GM10266 (cell line): Measurements from ENCODE around the gene CCR9.
"Not testable (repeated sequence)": the region's sequence is repeated elsewhere in the genome, so short reads cannot be mapped to it uniquely, and the experiment has no call there.

Source experiments
- DNase-seq: peaks from one replicate; pipeline ENCODE4 v3.0.0; 2012; ENCODE audit errors: extremely low spot score
- TF ChIP-seq, protein P1 (sequence below): IDR thresholded peaks from 2 replicates; pipeline ENCODE4 v1.5.1; 2012; ENCODE audit warnings: mild to moderate bottlenecking, low read depth; ENCODE audit not compliant: control insufficient read depth, insufficient read depth; ENCODE audit errors: missing control alignments

CCR9 gene

GRCh38 chr3:45848392-45848791 lies 38.0 kb upstream of the CCR9 start:
- no peak for DNase-seq
- TF ChIP-seq, protein P1, sequence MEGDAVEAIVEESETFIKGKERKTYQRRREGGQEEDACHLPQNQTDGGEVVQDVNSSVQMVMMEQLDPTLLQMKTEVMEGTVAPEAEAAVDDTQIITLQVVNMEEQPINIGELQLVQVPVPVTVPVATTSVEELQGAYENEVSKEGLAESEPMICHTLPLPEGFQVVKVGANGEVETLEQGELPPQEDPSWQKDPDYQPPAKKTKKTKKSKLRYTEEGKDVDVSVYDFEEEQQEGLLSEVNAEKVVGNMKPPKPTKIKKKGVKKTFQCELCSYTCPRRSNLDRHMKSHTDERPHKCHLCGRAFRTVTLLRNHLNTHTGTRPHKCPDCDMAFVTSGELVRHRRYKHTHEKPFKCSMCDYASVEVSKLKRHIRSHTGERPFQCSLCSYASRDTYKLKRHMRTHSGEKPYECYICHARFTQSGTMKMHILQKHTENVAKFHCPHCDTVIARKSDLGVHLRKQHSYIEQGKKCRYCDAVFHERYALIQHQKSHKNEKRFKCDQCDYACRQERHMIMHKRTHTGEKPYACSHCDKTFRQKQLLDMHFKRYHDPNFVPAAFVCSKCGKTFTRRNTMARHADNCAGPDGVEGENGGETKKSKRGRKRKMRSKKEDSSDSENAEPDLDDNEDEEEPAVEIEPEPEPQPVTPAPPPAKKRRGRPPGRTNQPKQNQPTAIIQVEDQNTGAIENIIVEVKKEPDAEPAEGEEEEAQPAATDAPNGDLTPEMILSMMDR = no peak

DNA sequence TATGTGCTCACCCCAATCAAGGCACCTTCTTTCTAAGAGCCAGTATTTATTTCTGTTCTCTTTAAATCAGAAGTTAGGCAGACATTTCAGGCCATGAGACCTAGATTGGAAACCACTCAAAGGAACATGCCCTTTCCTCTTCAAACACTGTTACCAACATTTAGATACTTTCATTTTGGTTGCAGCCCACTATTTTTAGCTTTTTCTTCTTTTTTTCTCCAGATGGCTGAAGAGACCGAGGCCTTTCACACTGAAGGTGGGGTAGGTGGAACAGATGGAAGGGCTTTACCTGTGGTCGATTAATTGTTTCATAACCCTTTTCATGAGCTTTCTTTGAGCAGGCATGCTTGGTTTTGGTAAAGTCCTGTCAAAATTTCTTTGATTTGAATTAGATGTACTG lies 33.5 kb upstream of the CCR9 start:
- peak; percentile 16 for DNase-seq
- TF ChIP-seq, protein P1 = no peak

DNA sequence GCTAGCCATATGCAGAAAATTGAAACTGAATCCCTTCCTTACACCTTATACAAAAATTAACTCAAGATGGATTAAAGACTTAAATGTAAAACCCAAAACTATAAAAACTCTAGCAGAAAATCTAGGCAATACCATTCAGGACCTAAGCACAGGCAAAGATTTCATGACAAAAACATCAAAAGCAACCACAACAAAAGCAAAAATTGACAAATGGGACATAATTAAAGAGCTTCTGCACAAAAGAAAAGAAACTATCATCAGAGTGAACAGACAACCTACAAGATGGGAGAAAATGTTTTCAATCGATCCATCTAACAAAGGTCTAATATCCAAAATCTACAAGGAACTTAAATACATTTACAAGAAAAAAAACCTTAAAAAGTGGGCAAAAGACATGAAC lies 30.0 kb upstream of the CCR9 start:
- DNase-seq = not testable (repeated sequence)

- DNase-seq = not testable (repeated sequence)
Observed at GRCh38 chr3:45857024-45857423, 29.3 kb upstream of the CCR9 start.

DNA sequence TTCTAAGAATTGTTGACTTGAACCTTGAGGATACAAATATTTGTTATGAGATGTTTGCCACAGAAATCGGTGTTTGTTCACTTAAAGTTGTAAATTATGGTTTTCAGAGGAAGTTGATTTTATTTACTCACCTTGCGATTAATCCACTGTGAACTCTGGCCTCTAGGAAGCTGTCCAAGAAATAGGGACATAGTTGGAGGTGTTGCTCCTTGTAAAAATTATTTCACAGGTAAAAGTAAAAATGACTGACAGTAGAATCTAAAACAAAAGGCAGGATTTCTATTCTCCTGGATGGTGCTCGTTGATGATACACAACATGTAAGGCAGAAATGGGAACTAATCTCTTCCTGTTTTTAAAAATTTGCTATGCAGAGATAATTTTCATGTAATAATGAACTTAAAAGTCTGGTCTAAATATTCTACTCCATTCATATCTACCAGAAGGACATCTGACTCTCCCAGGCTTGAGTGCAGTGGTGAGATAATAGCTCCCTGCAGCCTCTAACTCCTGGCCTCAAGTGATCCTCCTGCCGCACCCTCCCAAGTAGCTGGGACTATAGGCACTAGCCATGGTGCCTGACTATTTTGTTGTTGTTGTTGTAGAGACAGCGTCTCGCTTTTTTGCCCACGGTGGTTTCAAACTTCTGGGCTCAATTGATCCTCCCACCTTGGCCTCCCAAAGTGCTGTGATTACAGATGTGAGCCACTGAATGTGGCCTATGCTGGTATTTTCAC lies 27.4 kb upstream of the CCR9 start:
- no peak for DNase-seq
- TF ChIP-seq, protein P1 = no peak

- no peak for DNase-seq
- TF ChIP-seq, protein P1 = no peak
Observed at GRCh38 chr3:45860481-45860880, 25.9 kb upstream of the CCR9 start.

DNA sequence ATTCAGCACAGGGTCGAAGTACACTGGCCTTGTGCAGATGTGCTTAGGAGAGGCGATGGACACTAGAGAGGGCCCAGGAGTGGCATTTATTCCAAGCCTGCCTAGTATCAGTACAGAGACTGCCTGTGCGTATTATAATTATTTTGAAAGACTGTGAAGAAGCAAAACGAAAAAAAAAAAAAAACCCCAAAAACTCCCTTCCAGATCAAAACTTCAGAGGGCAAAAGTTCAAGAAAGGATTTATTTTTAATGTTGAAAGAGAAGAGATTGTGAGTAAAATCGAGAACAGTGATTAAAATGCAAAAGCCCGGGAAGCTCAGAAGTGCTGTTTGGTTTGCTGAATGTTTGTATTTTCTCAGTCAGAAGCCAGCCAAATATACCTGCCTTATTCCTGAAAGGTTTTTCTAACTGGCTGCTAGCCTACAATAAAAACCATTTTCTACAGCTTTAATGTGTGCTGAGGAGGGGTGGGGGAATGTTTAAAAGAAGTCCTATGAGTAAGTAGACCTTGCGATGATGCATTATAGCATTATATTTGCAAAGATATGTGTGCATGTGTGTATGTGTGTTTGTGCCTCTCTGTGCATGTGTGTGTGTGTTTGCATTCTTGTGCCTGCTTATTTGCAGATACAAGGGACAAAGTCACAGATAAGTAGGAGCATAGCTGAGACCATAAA lies 25.2 kb upstream of the CCR9 start:
- TF ChIP-seq, protein P1 = no peak

GRCh38 chr3:45864760-45865519 lies 21.4 kb upstream of the CCR9 start:
- peak; percentile 43 for DNase-seq
- TF ChIP-seq, protein P1 = no peak

More for the DNA sequence above, 25.2 kb upstream of the CCR9 start:
- DNase-seq = peak; percentile 35
